PC-3 (cell line): Measurements from ENCODE around the gene POLD1. TPM values are rescaled to one million over a fixed set of nuclear protein-coding genes. Genes with fewer than 3 reads are reported as not detected.

Experiments
- ATAC-seq: fragments of 200-7000 bp; cut with Tn5 transposase; 2 replicates; pipeline ENCODE4 v1.9.1; 2020; ENCODE audit warnings: mild to moderate bottlenecking, moderate library complexity
- BruUV-seq: library from RNA; stranded (reverse); fragments of 400-500 nt; replicated peaks from 2 replicates; lab custom pipeline; 2021; lab: Mats Ljungman, UMichigan
- CTCF ChIA-PET: fragments of 300-600 bp; sonication (Branson Sonifier 250); formaldehyde crosslinking; loops from one replicate; lab custom pipeline; 2022; ENCODE audit warnings: antibody characterized with exemption; lab: Charles Lee
- POLR2A ChIA-PET: fragments of 300-600 bp; sonication (Branson Sonifier 250); formaldehyde crosslinking; loops from one replicate; lab custom pipeline; 2022; ENCODE audit warnings: antibody characterized with exemption; ENCODE audit not compliant: unreplicated experiment; lab: Charles Lee
- DNase-seq: peaks from one replicate; pipeline ENCODE4 v3.0.0-alpha.2; 2015
- H2AFZ ChIP-seq: fragments of 300-600 bp; sonication (generic); 2 replicates; pipeline ENCODE4 v1.6.0; 2016; ENCODE audit warnings: antibody characterized with exemption, low read length
- H3F3A ChIP-seq: fragments of 300-600 bp; sonication (generic); one replicate; pipeline ENCODE4 v1.6.0; 2017; ENCODE audit warnings: antibody characterized with exemption, low read length, control low read depth, mild to moderate bottlenecking; ENCODE audit not compliant: unreplicated experiment
- H3K27ac ChIP-seq: fragments of 300-600 bp; sonication (generic); 2 replicates; pipeline ENCODE4 v1.5.1; 2016; ENCODE audit warnings: mild to moderate bottlenecking, low read length
- H3K27me3 ChIP-seq: fragments of 300-600 bp; sonication (generic); 2 replicates; pipeline ENCODE4 v1.6.1; 2016; ENCODE audit warnings: low read length, mixed read lengths
- H3K36me3 ChIP-seq: fragments of 300-600 bp; sonication (generic); 2 replicates; pipeline ENCODE4 v1.6.1; 2016; ENCODE audit warnings: low read depth, mixed run types, low read length, mixed read lengths
- H3K4me1 ChIP-seq: fragments of 300-600 bp; sonication (generic); 2 replicates; pipeline ENCODE4 v1.5.1; 2016; ENCODE audit warnings: low read length; ENCODE audit not compliant: insufficient read depth
- H3K4me2 ChIP-seq: fragments of 300-600 bp; sonication (generic); 2 replicates; pipeline ENCODE4 v1.6.0; 2016; ENCODE audit warnings: low read length
- H3K4me3 ChIP-seq: fragments of 300-600 bp; sonication (generic); 2 replicates; pipeline ENCODE4 v1.5.1; 2016; ENCODE audit warnings: mild to moderate bottlenecking, low read length, mixed read lengths
- H3K79me2 ChIP-seq: fragments of 300-600 bp; sonication (generic); 2 replicates; pipeline ENCODE4 v1.6.1; 2017; ENCODE audit warnings: low read length, mixed read lengths
- H3K9ac ChIP-seq: fragments of 300-600 bp; sonication (generic); 2 replicates; pipeline ENCODE4 v1.6.0; 2016; ENCODE audit warnings: mild to moderate bottlenecking, low read length
- H3K9me2 ChIP-seq: fragments of 300-600 bp; sonication (generic); replicated peaks from 2 replicates; pipeline ENCODE4 v1.6.1; 2016; ENCODE audit warnings: mixed run types, low read length, mixed read lengths
- H3K9me3 ChIP-seq: fragments of 300-600 bp; sonication (generic); 2 replicates; pipeline ENCODE4 v1.6.1; 2016; ENCODE audit warnings: low read length, mixed read lengths
- H4K20me1 ChIP-seq: fragments of 300-600 bp; sonication (generic); 2 replicates; pipeline ENCODE4 v1.6.1; 2016; ENCODE audit warnings: low read length, mixed read lengths
- EZH2 ChIP-seq: fragments of 300-600 bp; sonication (generic); IDR thresholded peaks from one replicate; pipeline ENCODE4 v1.6.1; 2017; ENCODE audit warnings: antibody characterized with exemption, mild to moderate bottlenecking, low read length; ENCODE audit not compliant: unreplicated experiment
- EZH2phosphoT487 ChIP-seq: fragments of 300-600 bp; sonication (generic); IDR thresholded peaks from 2 replicates; pipeline ENCODE4 v1.6.1; 2018; ENCODE audit warnings: mild to moderate bottlenecking, antibody characterized with exemption, low read length, borderline replicate concordance
- intact Hi-C: fragments of 100-400 bp; cut with micrococcal nuclease; formaldehyde crosslinking; loops from 2 replicates; pipeline ENCODE4 v1.9.0; 2023
- total RNA-seq: library from RNA; depleted of rRNA; stranded (reverse); fragments of >200 nt; gene quantifications from 2 replicates; pipeline ENCODE4 v1.2.3, GENCODE V29; 2014
- TF ChIP-seq, protein P1 (sequence below): fragments of 300-600 bp; sonication (generic); conservative IDR thresholded peaks from 2 replicates; pipeline ENCODE4 v1.5.1; 2017; ENCODE audit warnings: antibody characterized with exemption, low read depth, mild to moderate bottlenecking, low read length

Gene POLD1
- total RNA-seq, 1 experiment from 2014 or later = 165 TPM

- DNase-seq = no peak
- Histone ChIP-seq H3K27ac (no peak overlapping the region), H3K36me3 (no peaks in the 10 kb centered on the region), H3K9me2 (no peaks in the 10 kb centered on the region), H4K20me1 (no peaks in the 10 kb centered on the region), H3K4me3 (no peak overlapping the region), H3K9ac (no peak overlapping the region), H3K79me2 (no peaks in the 10 kb centered on the region), H3F3A (no peaks in the 10 kb centered on the region), H3K27me3 (no peaks in the 10 kb centered on the region), H3K4me2 (no peak overlapping the region), H2AFZ (no peak overlapping the region), H3K9me3 (no peaks in the 10 kb centered on the region), H3K4me1 (no peaks in the 10 kb centered on the region)
- no peak for TF ChIP-seq EZH2
- TF ChIP-seq, protein P1, sequence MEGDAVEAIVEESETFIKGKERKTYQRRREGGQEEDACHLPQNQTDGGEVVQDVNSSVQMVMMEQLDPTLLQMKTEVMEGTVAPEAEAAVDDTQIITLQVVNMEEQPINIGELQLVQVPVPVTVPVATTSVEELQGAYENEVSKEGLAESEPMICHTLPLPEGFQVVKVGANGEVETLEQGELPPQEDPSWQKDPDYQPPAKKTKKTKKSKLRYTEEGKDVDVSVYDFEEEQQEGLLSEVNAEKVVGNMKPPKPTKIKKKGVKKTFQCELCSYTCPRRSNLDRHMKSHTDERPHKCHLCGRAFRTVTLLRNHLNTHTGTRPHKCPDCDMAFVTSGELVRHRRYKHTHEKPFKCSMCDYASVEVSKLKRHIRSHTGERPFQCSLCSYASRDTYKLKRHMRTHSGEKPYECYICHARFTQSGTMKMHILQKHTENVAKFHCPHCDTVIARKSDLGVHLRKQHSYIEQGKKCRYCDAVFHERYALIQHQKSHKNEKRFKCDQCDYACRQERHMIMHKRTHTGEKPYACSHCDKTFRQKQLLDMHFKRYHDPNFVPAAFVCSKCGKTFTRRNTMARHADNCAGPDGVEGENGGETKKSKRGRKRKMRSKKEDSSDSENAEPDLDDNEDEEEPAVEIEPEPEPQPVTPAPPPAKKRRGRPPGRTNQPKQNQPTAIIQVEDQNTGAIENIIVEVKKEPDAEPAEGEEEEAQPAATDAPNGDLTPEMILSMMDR = no peak
- no peak for TF ChIP-seq EZH2phosphoT487
- CTCF ChIA-PET = no interaction called here
- BruUV-seq = no TSS peak
- intact Hi-C loops = no loop called here
- POLR2A ChIA-PET = no interaction called here
- no peak for ATAC-seq
Observed at GRCh38 chr19:50450369-50451222, 66.4 kb downstream of the POLD1 start.

GRCh38 chr19:50451223-50451534, 67.0 kb downstream of the POLD1 start:
- ATAC-seq = no peak
- no TSS peak for BruUV-seq
- no peaks in the 10 kb centered on the region for H3K4me1 ChIP-seq
- ChIA-PET POLR2A (no interaction called here), CTCF (no interaction called here)
- no peak overlapping the region for H3K9ac ChIP-seq
- DNase-seq = no peak
- H3K79me2 ChIP-seq = no peaks in the 10 kb centered on the region
- no peak overlapping the region for H3K4me2 ChIP-seq
- intact Hi-C loops = no loop called here
- TF ChIP-seq, protein P1 = no peak
- TF ChIP-seq EZH2 (no peak), EZH2phosphoT487 (no peak)
- no peaks in the 10 kb centered on the region for H4K20me1 ChIP-seq
- no peaks in the 10 kb centered on the region for H3K36me3 ChIP-seq
- H3K27ac ChIP-seq = no peak overlapping the region
- no peaks in the 10 kb centered on the region for H3K9me3 ChIP-seq
- H3F3A ChIP-seq = no peaks in the 10 kb centered on the region
- no peaks in the 10 kb centered on the region for H3K27me3 ChIP-seq
- no peak overlapping the region for H2AFZ ChIP-seq
- H3K4me3 ChIP-seq = no peak overlapping the region
- H3K9me2 ChIP-seq = no peaks in the 10 kb centered on the region

DNA sequence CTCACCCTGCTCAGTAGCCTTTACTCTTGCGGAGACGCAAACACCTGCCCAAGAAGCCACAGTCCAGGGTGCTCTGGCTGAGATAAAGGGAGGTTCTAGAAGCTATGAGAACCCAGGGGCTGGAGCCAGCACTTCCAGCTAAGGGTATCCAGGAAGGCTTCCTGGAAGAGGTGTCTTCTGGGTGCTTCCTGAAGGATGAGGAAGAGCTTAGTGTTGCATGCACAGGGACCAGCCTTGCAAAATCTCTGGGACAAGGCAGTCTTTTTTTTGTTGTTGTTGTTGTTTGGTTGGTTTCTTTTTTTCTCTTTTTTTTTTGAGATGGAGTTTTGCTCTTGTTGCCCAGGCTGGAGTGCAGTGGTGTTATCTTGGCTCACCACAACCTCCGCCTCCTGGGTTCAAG, 69.1 kb downstream of the POLD1 start:
- Histone ChIP-seq H3K36me3 (no peaks in the 10 kb centered on the region), H3K79me2 (no peaks in the 10 kb centered on the region), H3K4me3 (no peak overlapping the region), H3K9me3 (no peaks in the 10 kb centered on the region), H3K27ac (no peak overlapping the region), H3K27me3 (peaks cover 7% of the 10 kb centered on the region; the same call in 1 of the 2 replicates), H3F3A (no peaks in the 10 kb centered on the region), H2AFZ (no peak overlapping the region), H4K20me1 (no peaks in the 10 kb centered on the region), H3K4me2 (no peak overlapping the region), H3K9ac (no peak overlapping the region), H3K4me1 (no peaks in the 10 kb centered on the region), H3K9me2 (no peaks in the 10 kb centered on the region)
- no peak for ATAC-seq
- intact Hi-C loops = no loop called here
- POLR2A ChIA-PET = interaction anchor here (0.5 to 0.6 kb wide), 2 partner anchors 339 to 605 kb away, joined by 3 to 4 read pairs; no protein-coding TSS in a partner anchor
- BruUV-seq = no TSS peak
- no peak for DNase-seq
- CTCF ChIA-PET = no interaction called here
- TF ChIP-seq, protein P1 = no peak
- TF ChIP-seq EZH2phosphoT487 = no peak
- TF ChIP-seq EZH2 = no peak
